Breast epithelium (tissue), 4 donors: Measurements from ENCODE around the gene NRXN3. TPM values are rescaled to one million over a fixed set of nuclear protein-coding genes. Genes with fewer than 3 reads are reported as not detected.

Experiments used
- DNase-seq, 2 donors: peaks; one replicate each; pipeline ENCODE4 v3.0.0-alpha.2; 2019; ENCODE audit warnings: low spot score in 2 of 2
- H3K27ac ChIP-seq, 2 donors: fragments of 200-600 bp; sonication (generic) in 1 of 2; one replicate each; pipeline ENCODE4 v1.5.1; 2016 to 2019; ENCODE audit warnings: mild to moderate bottlenecking in 1 of 2
- H3K27me3 ChIP-seq, 2 donors: fragments of 200-600 bp; sonication (generic) in 1 of 2; one replicate each; pipeline versions ENCODE4 v1.5.1 to v1.6.0; 2017 to 2019; ENCODE audit warnings: control low read depth in 1 of 2, mild to moderate bottlenecking in 1 of 2
- H3K36me3 ChIP-seq: fragments of 200-600 bp; one replicate; pipeline ENCODE4 v1.5.1; 2019
- H3K4me1 ChIP-seq, 2 donors: fragments of 200-600 bp; sonication (generic); one replicate each; pipeline ENCODE4 v1.5.1; 2016 to 2019; ENCODE audit warnings: control low read depth in 1 of 2
- H3K4me3 ChIP-seq, 3 donors: fragments of 200-600 bp; sonication (generic); 1 replicate in 2 of 3; 2 replicates in 1 of 3; pipeline ENCODE4 v1.5.1; 2016 to 2019; ENCODE audit warnings: mild to moderate bottlenecking in 3 of 3, moderate library complexity in 2 of 3
- H3K9me3 ChIP-seq, 2 donors: fragments of 200-600 bp; sonication (generic) in 1 of 2; one replicate each; pipeline ENCODE4 v1.5.1; 2016 to 2019; ENCODE audit warnings: control low read depth in 1 of 2
- POLR2A ChIP-seq: fragments of 450-650 bp; IDR thresholded peaks from one replicate; pipeline ENCODE4 v1.6.1; 2016; ENCODE audit warnings: antibody characterized with exemption, mild to moderate bottlenecking, moderate library complexity
- POLR2AphosphoS5 ChIP-seq, 3 donors: sonication (generic); formaldehyde crosslinking; IDR thresholded peaks; one replicate each; pipeline ENCODE4 v1.6.1; 2017; ENCODE audit warnings: antibody characterized with exemption in 3 of 3
- intact Hi-C: fragments of 100-400 bp; cut with DNase I; formaldehyde crosslinking; loops from one replicate; pipeline ENCODE4 v1.15.1; 2023; ENCODE audit warnings: low total_unique reads
- total RNA-seq, 3 donors: library from RNA; depleted of rRNA; stranded (reverse); fragments of >200 nt; gene quantifications; one replicate each; pipeline ENCODE4 v1.1.0, GENCODE V29; 2016
- TF ChIP-seq, protein P1 (sequence below), 3 donors: fragments of 450-650 bp; IDR thresholded peaks; one replicate each; pipeline ENCODE4 v1.5.1; 2016 to 2017; ENCODE audit warnings: antibody characterized with exemption in 3 of 3, mild to moderate bottlenecking in 3 of 3, moderate library complexity in 3 of 3

NRXN3 gene
- total RNA-seq, 3 donors from 2014 or later = 2.9 to 3.6 (median 3.5) TPM

DNA sequence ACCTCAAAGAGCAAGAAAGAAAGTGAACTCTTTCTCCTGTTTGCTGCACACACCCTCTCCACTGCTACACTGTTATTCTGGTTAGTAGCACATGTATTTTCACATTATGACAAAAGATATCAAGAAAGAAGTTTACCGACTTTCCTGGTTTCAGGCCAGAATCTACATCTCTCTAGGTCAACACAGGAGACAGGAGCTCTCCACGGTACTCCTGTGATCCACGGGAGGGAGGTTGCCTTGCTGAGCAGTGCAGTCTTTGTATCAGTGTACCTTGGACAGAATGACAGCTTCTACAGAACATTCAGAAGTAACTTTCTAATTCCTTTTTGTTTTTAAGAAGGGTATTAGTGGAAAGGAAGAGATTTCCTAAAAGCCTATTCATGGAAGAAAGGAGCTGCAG, 805.6 kb downstream of the NRXN3 start:
- TF ChIP-seq, protein P1, sequence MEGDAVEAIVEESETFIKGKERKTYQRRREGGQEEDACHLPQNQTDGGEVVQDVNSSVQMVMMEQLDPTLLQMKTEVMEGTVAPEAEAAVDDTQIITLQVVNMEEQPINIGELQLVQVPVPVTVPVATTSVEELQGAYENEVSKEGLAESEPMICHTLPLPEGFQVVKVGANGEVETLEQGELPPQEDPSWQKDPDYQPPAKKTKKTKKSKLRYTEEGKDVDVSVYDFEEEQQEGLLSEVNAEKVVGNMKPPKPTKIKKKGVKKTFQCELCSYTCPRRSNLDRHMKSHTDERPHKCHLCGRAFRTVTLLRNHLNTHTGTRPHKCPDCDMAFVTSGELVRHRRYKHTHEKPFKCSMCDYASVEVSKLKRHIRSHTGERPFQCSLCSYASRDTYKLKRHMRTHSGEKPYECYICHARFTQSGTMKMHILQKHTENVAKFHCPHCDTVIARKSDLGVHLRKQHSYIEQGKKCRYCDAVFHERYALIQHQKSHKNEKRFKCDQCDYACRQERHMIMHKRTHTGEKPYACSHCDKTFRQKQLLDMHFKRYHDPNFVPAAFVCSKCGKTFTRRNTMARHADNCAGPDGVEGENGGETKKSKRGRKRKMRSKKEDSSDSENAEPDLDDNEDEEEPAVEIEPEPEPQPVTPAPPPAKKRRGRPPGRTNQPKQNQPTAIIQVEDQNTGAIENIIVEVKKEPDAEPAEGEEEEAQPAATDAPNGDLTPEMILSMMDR (IDR thresholded peaks at IDR 0.05) = no peak
- TF ChIP-seq POLR2A (no peak), POLR2AphosphoS5 (IDR thresholded peaks at IDR 0.05) (no peak)
- Histone ChIP-seq H3K9me3 (no peaks in the 10 kb centered on the region), H3K27me3 (no peaks in the 10 kb centered on the region), H3K4me1 (no peaks in the 10 kb centered on the region), H3K36me3 (no peaks in the 10 kb centered on the region), H3K4me3 (no peak overlapping the region), H3K27ac (no peak overlapping the region)
- no peak for DNase-seq
- intact Hi-C loops = no loop called here

DNA sequence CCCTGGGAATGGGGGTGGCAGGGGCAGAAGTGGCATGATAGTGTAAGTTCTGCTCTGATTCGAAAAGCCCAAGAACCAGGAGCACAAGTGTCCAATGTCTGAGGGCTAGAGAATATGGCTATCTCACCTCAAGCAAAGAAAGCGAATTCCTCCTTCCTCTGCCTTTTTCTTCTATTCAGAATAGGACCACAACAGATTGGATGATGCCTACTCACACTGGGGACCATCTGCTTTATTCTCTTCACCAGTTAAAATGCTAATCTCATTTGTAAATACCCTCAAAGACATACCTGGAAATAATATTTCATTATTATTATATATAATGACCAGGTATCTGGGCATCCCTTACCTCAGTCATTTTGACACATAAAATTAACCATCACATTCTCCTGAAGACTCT, 808.7 kb downstream of the NRXN3 start:
- no peak overlapping the region for H3K4me3 ChIP-seq
- TF ChIP-seq, protein P1 (IDR thresholded peaks at IDR 0.05) = no peak
- TF ChIP-seq POLR2A (no peak), POLR2AphosphoS5 (IDR thresholded peaks at IDR 0.05) (no peak)
- H3K4me1 ChIP-seq = no peaks in the 10 kb centered on the region
- no peak for DNase-seq
- H3K27me3 ChIP-seq = no peaks in the 10 kb centered on the region
- intact Hi-C loops = no loop called here
- H3K27ac ChIP-seq = no peak overlapping the region
- H3K36me3 ChIP-seq = no peaks in the 10 kb centered on the region
- H3K9me3 ChIP-seq = no peaks in the 10 kb centered on the region

DNA sequence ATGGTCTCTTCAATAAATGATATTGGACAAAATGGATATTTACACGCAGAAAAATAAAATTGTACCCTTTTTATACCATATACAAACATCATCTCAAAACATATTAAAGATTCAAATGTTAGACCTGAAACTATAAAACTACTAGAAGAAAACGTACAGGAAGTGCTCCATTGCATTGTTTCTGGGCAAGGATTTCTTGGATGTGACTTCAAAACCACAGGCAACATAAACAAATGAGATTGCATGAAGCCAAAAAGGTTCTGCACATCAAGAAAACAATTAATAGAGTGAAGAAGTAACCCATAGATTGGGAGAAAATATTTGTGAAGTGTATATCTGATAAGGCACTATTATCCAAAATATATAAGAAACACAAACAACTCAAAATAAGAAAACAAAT, 812.4 kb downstream of the NRXN3 start:
- no peaks in the 10 kb centered on the region for H3K9me3 ChIP-seq
- H3K4me3 ChIP-seq = no peak overlapping the region
- H3K27me3 ChIP-seq = no peaks in the 10 kb centered on the region
- no peak overlapping the region for H3K27ac ChIP-seq
- TF ChIP-seq POLR2AphosphoS5 (IDR thresholded peaks at IDR 0.05) (no peak), POLR2A (no peak)
- TF ChIP-seq, protein P1 (IDR thresholded peaks at IDR 0.05) = no peak
- no peak for DNase-seq
- no peaks in the 10 kb centered on the region for H3K36me3 ChIP-seq
- no peaks in the 10 kb centered on the region for H3K4me1 ChIP-seq
- intact Hi-C loops = no loop called here

DNA sequence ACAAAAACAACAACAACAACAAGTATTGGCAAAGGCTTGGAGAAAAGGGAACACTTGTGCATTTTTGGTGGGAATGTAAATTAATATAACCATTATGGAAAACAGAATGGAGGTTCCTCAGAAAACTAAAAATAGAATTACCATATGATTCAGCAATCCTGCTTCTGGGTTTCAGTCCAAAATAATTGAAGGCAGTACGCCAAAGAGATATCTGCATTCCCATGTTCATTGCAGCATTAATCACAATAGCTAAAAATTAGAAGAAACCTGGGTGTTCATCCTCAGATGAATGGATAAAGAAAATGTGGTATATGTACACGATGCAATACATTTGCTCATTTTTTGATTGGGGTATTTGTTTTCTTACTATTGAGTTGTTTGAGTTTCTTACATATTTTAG, 813.0 kb downstream of the NRXN3 start:
- Histone ChIP-seq H3K4me3 (no peak overlapping the region), H3K27me3 (no peaks in the 10 kb centered on the region), H3K27ac (no peak overlapping the region), H3K4me1 (no peaks in the 10 kb centered on the region), H3K36me3 (no peaks in the 10 kb centered on the region), H3K9me3 (no peaks in the 10 kb centered on the region)
- no peak for DNase-seq
- intact Hi-C loops = no loop called here
- TF ChIP-seq, protein P1 (IDR thresholded peaks at IDR 0.05) = no peak
- no peak for TF ChIP-seq POLR2A
- no peak for TF ChIP-seq POLR2AphosphoS5 (IDR thresholded peaks at IDR 0.05)

DNA sequence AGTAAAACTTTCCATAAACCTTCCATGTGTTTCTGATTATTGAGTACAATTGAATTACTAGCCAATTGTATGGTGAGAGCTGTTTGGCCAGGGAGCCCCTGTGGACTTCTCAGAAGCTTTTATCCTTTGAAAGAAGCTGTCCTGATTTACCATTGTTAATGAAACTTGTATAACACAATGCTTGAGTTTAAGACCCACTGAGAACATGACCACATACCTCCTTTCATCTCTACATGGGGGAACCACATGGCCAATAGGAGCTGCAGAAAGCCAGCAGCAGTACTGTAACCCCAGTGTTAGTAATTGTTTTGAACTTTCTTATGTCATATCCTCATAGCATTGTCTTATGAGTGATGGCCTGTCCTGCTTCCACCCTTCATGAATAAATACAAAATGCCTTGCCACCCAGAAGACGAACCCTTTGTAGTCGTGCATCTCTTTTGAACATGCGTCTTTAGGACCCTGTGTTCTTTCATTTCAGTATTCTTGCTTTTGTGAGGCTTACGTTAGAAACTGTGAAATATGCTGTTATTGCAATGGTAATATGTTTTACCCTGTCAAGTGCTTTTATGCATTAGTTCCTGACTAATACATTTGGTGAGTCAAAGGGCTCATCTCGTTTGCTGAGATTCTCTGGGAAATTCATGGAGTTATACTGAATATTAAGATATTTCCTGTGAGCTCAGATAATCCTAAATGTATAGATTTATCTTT, 815.7 kb downstream of the NRXN3 start:
- Histone ChIP-seq H3K9me3 (no peaks in the 10 kb centered on the region), H3K27me3 (no peaks in the 10 kb centered on the region), H3K36me3 (no peaks in the 10 kb centered on the region), H3K4me1 (no peaks in the 10 kb centered on the region), H3K27ac (no peak overlapping the region), H3K4me3 (no peak overlapping the region)
- intact Hi-C loops = no loop called here
- TF ChIP-seq POLR2A (no peak), POLR2AphosphoS5 (IDR thresholded peaks at IDR 0.05) (no peak)
- TF ChIP-seq, protein P1 (IDR thresholded peaks at IDR 0.05) = no peak
- DNase-seq = no peak
